C4-2B (cell line): ENCODE data around the gene AGAP6.
"Not testable (repeated sequence)": the region's sequence is repeated elsewhere in the genome, so short reads cannot be mapped to it uniquely, and the experiment has no call there.

Experiments
- ZFX ChIP-seq: fragments of 450-650 bp; IDR thresholded peaks from 2 replicates; pipeline ENCODE4 v1.6.1; 2017
- TF ChIP-seq, protein P1 (sequence below): fragments of 450-650 bp; conservative IDR thresholded peaks from 2 replicates; pipeline ENCODE4 v1.5.1; 2017; ENCODE audit warnings: mild to moderate bottlenecking

DNA sequence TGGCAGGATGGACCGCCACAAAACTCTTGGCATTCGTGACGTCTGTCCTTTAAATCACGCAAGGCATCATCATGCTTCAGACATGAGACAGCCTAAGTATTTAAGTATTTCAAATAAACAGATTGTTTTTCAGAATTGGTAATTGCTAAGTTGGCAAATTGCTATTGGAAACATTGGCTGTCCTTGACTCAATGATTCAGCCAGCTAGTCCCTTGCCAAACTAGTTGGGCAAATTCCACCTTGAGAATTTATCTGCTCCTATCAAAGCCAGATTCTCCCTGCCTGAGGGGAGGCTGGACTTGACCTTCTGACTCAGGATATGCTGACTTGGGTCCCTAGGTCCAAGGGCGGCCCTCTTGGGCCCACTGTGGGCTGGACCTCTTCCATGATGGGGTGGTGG is 29.4 kb downstream of the AGAP6 start:
- TF ChIP-seq, protein P1, sequence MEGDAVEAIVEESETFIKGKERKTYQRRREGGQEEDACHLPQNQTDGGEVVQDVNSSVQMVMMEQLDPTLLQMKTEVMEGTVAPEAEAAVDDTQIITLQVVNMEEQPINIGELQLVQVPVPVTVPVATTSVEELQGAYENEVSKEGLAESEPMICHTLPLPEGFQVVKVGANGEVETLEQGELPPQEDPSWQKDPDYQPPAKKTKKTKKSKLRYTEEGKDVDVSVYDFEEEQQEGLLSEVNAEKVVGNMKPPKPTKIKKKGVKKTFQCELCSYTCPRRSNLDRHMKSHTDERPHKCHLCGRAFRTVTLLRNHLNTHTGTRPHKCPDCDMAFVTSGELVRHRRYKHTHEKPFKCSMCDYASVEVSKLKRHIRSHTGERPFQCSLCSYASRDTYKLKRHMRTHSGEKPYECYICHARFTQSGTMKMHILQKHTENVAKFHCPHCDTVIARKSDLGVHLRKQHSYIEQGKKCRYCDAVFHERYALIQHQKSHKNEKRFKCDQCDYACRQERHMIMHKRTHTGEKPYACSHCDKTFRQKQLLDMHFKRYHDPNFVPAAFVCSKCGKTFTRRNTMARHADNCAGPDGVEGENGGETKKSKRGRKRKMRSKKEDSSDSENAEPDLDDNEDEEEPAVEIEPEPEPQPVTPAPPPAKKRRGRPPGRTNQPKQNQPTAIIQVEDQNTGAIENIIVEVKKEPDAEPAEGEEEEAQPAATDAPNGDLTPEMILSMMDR, result not testable (repeated sequence)
- not testable (repeated sequence) for TF ChIP-seq ZFX
